Activated T-cell treated with anti-CD3 and anti-CD28 coated beads, Interleukin-2, amount 50 U/mL, for 1 hour (primary cell): ENCODE measurements around the gene CD2BP2.
"Not testable (repeated sequence)": the region's sequence is repeated elsewhere in the genome, so short reads cannot be mapped to it uniquely, and the experiment has no call there.

Experiments used
- DNase-seq: peaks from one replicate; pipeline ENCODE4 v3.0.0-alpha.2; 2020

Gene CD2BP2

DNA sequence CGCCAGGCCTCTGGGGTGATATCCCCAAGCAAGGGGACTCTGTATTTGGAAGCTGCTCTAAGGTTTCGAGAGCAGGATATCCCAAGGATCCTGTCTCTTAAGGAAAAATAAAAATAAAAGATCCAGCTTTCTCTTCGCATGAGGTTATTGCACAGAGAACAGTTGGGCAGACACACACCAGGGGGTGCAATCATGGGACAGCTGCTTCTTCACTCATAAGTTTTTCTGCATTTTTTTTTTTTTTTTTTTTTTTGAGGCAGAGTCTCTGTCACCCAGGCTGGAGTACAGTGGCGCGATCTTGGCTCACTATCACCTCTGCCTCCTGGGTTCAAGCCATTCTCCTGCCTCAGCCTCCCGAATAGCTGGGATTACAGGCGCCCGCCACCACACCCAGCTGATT, 13.1 kb downstream of the CD2BP2 start:
- DNase-seq: not testable (repeated sequence)

DNA sequence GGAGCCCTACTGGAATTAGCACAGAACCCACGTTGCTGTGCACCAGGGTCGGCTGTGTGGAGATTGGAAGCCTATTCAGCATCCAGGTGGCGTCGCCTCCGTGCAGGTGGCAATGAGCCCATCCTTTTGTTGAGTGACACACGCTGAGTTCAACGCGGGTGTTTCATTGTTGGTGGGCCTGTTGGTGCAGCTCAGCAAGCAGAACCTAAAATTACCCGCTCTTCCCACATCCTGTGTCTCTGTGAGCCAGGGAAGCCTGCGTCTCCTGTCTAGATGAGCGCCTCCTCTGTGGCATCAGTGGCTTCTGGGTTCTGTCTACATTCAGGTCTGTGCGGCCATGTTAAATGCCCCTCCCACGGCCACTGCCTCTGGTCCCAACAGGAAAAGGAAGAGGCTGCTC, 14.5 kb downstream of the CD2BP2 start:
- no peak for DNase-seq

DNA sequence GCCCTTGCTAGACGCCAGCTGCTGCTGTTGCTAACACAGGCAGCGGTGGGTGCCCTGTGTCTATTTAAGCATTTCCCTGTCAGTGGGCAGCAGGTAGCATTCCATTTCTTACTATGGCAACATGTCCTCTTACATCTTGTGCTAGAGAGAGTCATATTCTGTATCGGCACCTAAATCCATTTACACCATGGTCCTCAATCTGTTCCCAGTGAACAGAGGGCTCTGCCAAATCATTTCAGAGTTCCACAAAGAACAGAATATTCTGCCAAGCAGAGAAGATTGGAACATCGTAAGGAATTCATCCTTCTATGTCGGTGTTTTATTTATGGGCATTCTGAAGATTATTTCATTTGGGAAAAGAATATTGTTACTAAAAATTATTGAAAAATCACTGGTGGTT, 16.4 kb downstream of the CD2BP2 start:
- not testable (repeated sequence) for DNase-seq

DNA sequence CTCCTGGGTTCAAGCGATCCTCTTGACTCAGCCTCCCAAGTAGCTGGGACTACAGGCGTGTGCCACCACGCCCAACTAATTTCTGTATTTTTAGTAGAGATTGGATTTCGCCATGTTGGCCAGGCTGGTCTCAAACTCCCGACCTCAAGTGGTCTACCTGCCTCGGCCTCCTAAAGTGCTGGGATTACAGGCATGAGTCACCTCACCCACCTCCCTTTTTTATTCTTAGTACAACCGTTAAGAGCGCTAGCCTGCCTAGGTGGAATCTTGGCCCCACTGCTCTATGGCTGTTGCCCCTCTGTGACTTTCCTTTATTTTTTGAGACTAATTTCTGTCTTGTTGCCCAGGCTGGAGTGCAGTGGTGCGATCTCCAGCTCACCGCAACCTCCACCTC, 17.1 kb downstream of the CD2BP2 start:
- not testable (repeated sequence) for DNase-seq

DNA sequence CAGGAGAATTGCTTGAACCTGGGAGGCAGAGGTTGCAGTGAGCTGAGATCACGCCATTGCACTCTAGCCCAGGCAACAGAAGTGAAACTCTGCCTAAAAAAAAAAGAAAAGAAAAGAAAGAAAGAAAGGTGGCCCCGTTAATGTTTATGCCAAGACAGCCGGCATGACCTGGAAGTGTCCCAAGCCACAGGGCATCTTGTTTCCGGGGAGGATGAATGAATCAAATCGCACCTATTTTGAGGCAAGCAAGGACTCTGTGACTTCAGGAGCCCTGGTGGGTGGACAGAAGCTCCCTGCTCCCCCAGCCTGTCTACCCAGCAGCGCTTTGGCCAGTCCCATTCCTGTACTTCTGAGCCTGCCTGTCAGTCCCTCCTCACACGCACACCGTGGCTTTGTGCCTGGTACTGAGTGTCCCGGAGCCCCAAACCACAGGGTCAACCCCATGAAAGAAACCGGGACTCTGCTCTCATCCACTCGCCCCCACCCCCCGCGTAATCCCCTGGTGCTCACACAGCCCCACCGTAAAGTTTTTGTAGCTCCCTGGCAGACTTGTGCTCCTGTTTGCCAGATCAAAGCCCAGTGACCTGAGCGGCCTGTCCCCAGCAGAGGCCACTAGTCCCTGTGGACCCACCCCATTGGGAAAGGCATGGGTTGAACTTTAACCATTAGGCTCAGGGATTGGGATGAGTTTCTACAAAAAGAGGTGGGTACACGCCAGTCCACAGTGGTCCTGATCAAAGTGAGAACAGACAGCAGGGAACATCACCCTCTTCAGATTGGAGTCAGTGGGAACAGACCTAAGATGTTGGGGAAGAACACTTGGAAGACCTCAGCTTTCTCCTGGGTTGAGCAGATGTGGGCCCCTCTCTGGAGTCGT, 19.3 kb downstream of the CD2BP2 start:
- DNase-seq: peak; percentile 38

DNA sequence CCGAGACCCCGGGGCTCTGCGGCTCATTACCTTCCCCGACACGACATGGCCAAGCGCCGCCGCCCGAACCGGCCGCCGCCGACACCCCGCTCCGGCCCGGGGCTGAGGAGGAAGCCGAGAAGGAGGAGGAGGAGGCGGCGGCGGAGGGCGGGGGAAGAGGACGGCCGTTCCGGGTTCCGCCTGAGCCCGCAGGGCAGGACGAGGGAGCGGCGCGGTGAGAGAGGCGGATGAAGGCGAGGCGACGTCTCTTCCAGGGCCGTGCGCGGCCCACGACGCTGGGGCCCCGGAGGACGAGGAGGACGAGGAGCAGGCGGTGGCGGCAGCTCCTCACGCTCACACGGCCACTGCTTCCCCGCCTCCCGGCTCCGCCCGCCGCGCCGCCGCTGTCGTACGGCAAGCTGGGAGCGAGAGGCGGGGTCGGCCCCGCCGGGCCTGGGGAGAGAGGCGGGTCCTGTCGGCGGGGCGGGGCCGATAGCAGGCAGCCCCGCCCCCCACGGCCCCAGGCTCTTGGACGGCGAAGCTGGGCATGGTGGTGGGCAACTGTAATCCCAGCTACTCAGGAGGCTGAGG, 20.0 kb downstream of the CD2BP2 start:
- peak; percentile 88 for DNase-seq

DNA sequence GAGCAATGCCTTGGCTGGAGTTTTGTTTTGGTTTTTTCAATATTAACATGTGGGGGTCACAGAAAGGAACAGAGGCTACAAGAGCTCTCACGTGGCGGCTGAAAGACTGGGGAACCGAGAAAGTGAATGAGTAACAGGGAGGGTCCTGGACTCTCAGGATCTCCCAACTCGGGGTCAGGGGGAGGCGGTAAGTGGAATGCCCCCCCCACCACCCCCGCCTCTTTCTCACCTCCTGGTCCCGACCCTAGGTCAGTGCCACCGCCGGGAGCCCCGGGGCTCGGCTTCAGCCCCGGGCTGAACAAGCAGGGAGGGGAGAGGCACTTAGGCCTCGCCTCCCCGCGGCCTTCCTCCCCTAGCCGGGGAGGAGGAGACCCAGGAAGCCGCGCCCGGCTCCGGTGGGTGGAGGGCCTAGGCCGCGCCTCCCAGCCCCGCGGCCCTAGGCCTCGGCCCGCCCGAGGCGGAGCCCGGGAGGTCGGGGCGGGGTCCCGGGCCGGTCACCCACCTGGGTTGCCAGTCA, 20.6 kb downstream of the CD2BP2 start:
- peak; percentile 89 for DNase-seq

DNA sequence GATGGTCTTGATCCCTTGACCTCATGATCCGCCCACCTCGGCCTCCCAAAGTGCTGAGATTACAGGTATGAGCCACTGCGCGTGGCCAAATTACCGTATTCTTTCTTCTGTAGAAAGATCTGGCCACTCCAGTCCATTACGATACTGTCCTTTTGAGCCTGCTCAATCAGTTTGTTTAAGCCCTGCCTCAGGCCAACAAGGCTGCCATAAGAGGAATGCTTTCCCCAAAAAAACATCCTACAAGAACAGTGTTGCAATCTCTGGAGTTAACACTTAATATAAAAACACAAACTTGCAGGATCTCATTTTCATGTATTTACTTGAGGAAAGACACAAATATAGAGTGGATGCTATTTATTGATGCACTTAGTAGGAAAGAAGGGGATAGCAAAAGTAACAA, 30.9 kb downstream of the CD2BP2 start:
- not testable (repeated sequence) for DNase-seq

DNA sequence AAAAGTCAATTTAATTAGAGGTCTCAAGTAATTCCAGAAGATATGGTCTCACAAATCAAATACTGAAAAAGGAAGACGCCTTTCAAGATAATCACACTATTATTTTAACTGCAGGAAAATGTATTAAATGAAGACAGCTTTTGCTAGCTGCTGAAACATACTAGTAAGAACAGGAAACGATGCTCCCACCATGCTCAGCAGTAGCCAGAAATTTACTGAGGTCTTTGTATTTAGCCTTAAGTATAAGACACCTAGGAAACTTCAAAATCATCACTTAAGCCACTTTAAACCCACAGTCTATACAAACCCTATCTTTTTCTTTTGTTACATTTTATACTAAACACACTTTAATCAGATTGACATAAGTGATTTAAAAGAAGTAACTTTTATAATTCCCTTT, 36.5 kb downstream of the CD2BP2 start:
- not testable (repeated sequence) for DNase-seq

DNA sequence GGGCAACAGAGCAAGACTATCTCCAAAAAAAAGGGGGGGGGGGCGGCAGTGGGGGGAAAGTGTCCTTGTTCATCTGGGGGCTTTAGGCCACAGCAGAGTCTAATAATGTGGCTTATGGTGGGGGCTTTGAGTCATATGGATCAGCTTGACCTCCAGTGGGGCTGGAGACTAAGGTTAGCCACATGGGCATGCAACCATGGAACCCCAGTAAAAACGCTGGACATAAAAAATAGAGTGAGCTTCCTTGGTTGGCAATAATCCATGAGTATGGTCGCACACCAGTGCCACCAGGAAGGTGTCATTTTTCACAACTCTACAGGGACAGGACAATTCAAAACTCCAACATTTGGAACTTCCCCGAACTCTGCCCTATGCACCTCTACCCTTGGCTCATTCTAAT, 44.2 kb downstream of the CD2BP2 start:
- DNase-seq: not testable (repeated sequence)

DNA sequence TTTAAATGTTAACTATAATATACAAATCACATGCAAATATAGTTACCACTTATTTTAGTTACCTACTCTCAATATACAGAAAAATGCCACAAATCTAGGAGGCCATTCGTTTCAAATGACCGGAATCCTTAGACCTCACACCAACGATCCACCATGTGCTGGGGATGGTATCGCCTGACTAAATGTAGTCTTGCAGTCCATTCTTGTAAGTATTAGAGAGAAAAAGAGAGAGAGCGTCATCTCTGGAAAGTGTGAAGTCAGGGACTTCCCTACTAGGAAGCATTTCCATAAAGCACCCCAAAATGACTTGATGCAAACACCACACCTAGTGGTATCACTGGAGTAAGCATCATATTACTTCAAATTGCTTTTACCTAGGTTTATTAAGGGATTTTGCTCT, 45.9 kb downstream of the CD2BP2 start:
- not testable (repeated sequence) for DNase-seq
